HG03432 (cell line): ENCODE measurements around the gene SYNPO2.

ENCODE experiments used
- ATAC-seq: cut with Tn5 transposase; IDR thresholded peaks from one replicate; pipeline ENCODE4 v1.9.1; 2021; ENCODE audit warnings: mild to moderate bottlenecking, moderate library complexity; ENCODE audit not compliant: unreplicated experiment

SYNPO2 gene

DNA sequence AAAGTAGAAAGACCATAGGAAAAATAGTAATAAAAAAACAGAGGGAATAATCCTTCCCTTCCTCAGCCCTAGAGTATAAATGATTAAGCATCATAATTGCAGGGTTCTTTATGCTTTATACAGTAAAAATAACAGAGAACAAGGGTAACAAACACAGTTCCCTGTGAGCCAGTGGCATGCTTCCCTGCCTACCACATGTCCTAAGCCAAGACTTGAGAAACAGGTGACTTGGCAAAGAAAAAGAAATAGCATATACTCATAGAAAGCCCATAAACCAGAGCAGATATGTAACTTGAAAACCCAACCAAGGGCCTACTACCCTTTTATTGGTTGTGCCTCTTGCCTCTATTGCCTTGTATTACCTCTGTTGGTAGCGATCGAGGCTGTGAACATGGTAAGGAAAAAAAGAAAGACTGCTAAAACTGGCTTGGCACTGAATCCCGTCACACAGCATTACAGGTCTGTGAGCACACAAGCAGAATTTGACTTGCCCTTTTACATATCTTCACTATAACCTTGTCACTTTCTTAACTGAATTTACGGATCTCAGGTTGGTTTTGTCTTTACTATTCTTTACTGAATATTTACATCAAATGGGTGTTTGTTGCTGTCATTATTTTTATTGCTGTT is 216.1 kb downstream of the SYNPO2 start:
- no peak for ATAC-seq

DNA sequence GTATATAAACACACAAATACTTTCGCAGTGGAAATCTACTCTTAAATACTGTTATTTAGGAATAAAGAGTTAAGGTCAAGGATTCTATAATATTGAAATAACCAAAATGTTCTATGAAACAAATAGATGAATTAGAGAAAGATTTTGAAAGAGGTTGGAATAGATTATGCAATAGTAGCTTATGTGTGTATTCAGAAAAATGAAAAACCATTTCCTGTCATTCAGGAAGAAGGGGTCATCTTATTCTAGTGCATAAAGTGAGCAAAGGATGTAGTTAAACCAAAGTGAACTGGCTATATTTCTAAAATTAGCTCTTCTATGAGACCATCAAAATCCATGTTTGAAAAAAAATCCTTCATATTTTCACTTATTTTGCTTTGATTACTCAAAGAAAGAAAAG is 217.0 kb downstream of the SYNPO2 start:
- no peak for ATAC-seq

DNA sequence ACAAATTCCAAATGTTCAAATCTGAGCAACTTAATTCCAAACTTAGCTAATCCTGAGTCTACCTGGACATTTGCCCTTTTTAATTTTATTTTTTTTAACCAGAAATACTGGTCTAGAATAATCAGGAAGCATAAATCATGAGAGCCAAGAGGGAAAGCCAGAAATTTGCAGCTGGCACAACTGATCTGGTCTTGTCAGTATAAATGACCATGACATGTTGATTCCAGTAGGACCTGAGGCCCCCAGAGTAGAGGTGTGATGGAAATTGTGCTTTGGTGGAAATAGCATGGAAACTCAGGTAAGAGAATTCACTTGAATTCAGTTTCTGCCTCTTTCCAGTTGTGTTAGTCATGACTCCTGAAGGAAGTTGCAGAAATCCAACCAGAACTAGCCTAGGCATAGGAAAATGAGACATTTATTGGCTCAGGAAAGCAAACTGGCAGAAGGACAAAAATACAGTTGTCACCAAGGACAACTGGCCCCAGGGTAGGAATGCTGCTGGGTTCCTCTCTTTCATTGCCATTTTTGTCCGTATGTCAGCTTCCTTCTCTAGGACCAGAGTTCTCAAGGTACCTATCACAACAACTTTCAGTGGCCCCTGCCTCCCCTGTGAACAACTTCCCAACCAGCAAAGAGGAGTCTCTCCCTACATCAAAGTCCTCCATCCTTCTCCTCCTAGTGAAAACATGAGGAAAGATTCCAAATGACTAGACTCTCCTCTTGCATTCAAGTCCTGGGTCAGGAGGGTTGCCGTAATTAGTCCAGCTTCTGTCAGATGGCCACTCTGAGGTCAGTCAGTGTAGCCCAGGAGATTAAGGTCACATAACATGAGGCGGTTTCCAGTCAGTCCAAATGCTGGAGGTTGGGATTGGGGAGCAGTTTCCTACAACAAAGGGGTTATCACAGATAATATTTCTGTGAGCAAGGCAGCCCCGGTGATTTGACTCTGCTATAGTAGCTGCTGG is 217.7 kb downstream of the SYNPO2 start:
- no peak for ATAC-seq

DNA sequence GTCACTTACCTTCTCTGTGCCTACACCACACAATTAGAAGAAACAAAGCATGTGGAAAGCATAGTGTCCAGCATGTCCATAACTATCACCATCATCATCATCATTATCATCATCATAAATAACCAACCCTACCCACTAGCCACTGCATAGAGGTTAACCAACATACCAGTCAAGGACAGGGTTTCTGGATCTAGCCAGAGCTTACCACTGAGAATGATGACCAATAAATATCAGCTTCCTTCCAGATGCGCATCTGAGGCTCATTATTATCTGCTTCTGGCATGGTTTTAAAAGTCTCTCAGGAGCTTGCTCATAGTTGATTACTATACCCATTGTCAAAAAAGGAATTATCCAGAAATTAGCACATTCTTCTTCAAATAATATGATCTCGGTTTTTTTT is 221.5 kb downstream of the SYNPO2 start:
- ATAC-seq, result no peak
